HG03045 (cell line): Measurements from ENCODE around the gene PRKG2.
"Not testable (repeated sequence)": the region's sequence is repeated elsewhere in the genome, so short reads cannot be mapped to it uniquely, and the experiment has no call there.

Experiments
- ATAC-seq: cut with Tn5 transposase; IDR thresholded peaks from one replicate; pipeline ENCODE4 v1.9.1; 2021; ENCODE audit warnings: mild to moderate bottlenecking, moderate library complexity; ENCODE audit not compliant: unreplicated experiment

Gene PRKG2

GRCh38 chr4:81162752-81163458 is 52.1 kb downstream of the PRKG2 start:
- no peak for ATAC-seq

- ATAC-seq: not testable (repeated sequence)
These were observed 61.2 kb downstream of the PRKG2 start for GRCh38 chr4:81153714-81154323.

- no peak for ATAC-seq
These were observed 61.9 kb downstream of the PRKG2 start for GRCh38 chr4:81152839-81153713.

GRCh38 chr4:81149976-81150375 is 65.0 kb downstream of the PRKG2 start:
- ATAC-seq: no peak

GRCh38 chr4:81148576-81148975 is 66.4 kb downstream of the PRKG2 start:
- no peak for ATAC-seq

- ATAC-seq: no peak
These were observed 68.6 kb downstream of the PRKG2 start for GRCh38 chr4:81146466-81146865.

GRCh38 chr4:81143183-81143582 is 71.8 kb downstream of the PRKG2 start:
- no peak for ATAC-seq

- no peak for ATAC-seq
These were observed 72.3 kb downstream of the PRKG2 start for GRCh38 chr4:81142744-81143143.

GRCh38 chr4:81137894-81138293 is 77.1 kb downstream of the PRKG2 start:
- no peak for ATAC-seq

- no peak for ATAC-seq
These were observed 77.6 kb downstream of the PRKG2 start for GRCh38 chr4:81137446-81137845.

- ATAC-seq: no peak
These were observed 78.7 kb downstream of the PRKG2 start for GRCh38 chr4:81136161-81136905.

- ATAC-seq: no peak
These were observed 79.5 kb downstream of the PRKG2 start for GRCh38 chr4:81135501-81135900.

- no peak for ATAC-seq
These were observed 83.5 kb downstream of the PRKG2 start for GRCh38 chr4:81131563-81131962.

- ATAC-seq: no peak
These were observed 84.0 kb downstream of the PRKG2 start for GRCh38 chr4:81131066-81131465.

GRCh38 chr4:81130569-81130968 is 84.5 kb downstream of the PRKG2 start:
- ATAC-seq: no peak

- no peak for ATAC-seq
These were observed 95.0 kb downstream of the PRKG2 start for GRCh38 chr4:81120055-81120454.

GRCh38 chr4:81118086-81118485 is 96.9 kb downstream of the PRKG2 start:
- ATAC-seq: no peak

GRCh38 chr4:81116566-81116965 is 98.5 kb downstream of the PRKG2 start:
- ATAC-seq: no peak

- no peak for ATAC-seq
These were observed 102.0 kb downstream of the PRKG2 start for GRCh38 chr4:81113024-81113423.

- ATAC-seq: no peak
These were observed 105.7 kb downstream of the PRKG2 start for GRCh38 chr4:81109356-81109755.

- ATAC-seq: no peak
These were observed 108.9 kb downstream of the PRKG2 start for GRCh38 chr4:81106150-81106549.
